Activated T-cell treated with anti-CD3 and anti-CD28 coated beads, Interleukin-2, amount 50 U/mL, for 72 hours (primary cell): ENCODE measurements around the gene SYCE1. TPM values are rescaled to one million over a fixed set of nuclear protein-coding genes. Genes with fewer than 3 reads are reported as not detected.
"Not testable (repeated sequence)": the region's sequence is repeated elsewhere in the genome, so short reads cannot be mapped to it uniquely, and the experiment has no call there.

ENCODE experiments used
- ATAC-seq, 2 donors: fragments of 150-1000 bp; cut with Tn5 transposase; replicated peaks in 1 of 2; 2 replicates each; pipeline ENCODE4 v1.10.0; 2021; ENCODE audit warnings: moderate library complexity in 2 of 2, mild to moderate bottlenecking in 1 of 2
- DNase-seq, 2 donors: peaks; one replicate each; pipeline ENCODE4 v3.0.0; 2021 to 2022; ENCODE audit warnings: mixed read lengths in 1 of 2
- H3K27ac Mint-ChIP-seq: one replicate; pipeline ENCODE4 v1.8.0; 2022; ENCODE audit warnings: mild to moderate bottlenecking, moderate library complexity, mixed read lengths
- H3K27me3 Mint-ChIP-seq: one replicate; pipeline ENCODE4 v1.8.0; 2022; ENCODE audit warnings: low read depth, mixed read lengths
- H3K36me3 Mint-ChIP-seq, 2 donors: one replicate each; pipeline ENCODE4 v1.8.0; 2022; ENCODE audit warnings: mixed read lengths in 2 of 2, mild to moderate bottlenecking in 1 of 2; ENCODE audit not compliant: insufficient read depth in 2 of 2
- H3K4me1 Mint-ChIP-seq: one replicate; pipeline ENCODE4 v1.8.0; 2022; ENCODE audit warnings: low read depth, mixed read lengths
- H3K4me3 Mint-ChIP-seq, 2 donors: one replicate each; pipeline ENCODE4 v1.8.0; 2022; ENCODE audit warnings: mild to moderate bottlenecking in 2 of 2, mixed read lengths in 2 of 2, moderate library complexity in 2 of 2
- H3K9me3 Mint-ChIP-seq, 2 donors: one replicate each; pipeline ENCODE4 v1.8.0; 2022; ENCODE audit warnings: mixed read lengths in 2 of 2
- total RNA-seq, 2 donors: library from RNA; stranded (reverse); gene quantifications; one replicate each; pipeline ENCODE4 v1.2.3, GENCODE V29; 2022

The SYCE1 gene, protein sequence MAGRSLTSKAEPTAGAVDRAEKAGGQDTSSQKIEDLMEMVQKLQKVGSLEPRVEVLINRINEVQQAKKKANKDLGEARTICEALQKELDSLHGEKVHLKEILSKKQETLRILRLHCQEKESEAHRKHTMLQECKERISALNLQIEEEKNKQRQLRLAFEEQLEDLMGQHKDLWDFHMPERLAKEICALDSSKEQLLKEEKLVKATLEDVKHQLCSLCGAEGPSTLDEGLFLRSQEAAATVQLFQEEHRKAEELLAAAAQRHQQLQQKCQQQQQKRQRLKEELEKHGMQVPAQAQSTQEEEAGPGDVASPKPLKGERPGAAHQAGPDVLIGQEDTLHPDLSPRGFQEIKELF
- 1 to 10 TPM in 1 of 2 donors, under 1 TPM in 1; 0.37 to 3.2 TPM for total RNA-seq

DNA sequence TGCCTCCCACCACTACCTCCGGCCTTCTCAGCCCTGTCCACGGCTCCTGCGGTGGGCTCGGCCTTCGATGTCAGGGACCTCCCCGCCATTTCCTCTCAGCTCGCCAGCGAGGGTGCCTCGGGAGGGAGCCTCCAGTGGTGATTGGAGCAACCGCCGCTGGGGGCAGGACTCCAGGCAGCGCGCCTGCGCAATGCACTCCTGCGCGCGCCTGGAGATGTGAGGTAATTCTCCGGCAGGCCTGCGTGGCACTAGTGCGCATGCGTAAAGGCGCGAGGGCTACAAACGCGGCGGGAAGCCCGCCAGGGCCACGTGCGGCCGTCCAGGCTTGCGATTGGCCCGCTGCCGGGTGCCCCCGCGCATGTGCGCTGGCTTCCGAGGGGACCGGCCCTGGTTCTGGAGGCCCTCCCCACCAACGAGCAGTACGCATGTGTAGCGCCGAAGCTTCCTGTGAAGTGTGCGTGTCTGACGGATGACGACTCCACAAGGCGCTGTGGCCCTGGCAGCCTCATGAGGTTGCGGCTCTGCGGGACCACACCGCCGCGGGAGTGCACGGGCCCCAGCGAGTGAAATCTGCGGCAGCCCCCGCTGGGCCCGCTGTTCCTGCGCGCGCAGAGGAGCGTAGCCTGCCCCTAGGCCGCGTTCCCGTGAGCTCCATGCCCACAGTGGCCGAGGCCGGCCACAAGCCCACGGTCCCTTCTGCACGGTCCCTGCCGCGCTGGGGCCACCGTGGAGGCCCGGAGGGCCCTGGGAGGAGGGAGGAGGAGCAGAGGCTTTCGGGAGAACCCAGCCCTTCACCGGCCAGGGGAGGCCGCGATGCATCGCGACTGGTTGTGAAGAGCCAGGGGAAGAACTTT, at the start of gene SYCE1:
TSS of gene SYCE1 (minus strand) at position 143 of the 854 bp plus-strand sequence. CDS start at position 89, 54 bp downstream.
- H3K4me1 Mint-ChIP-seq, result no peaks in the 10 kb centered on the region
- H3K27ac Mint-ChIP-seq, result no peak within 1 kb of the TSS
- peaks cover 25% of the 10 kb centered on the region for H3K27me3 Mint-ChIP-seq
- no peaks in the 10 kb centered on the region for H3K9me3 Mint-ChIP-seq
- H3K4me3 Mint-ChIP-seq, result peak within 1 kb of the TSS in 1 of 2 donors; percentile 34
- peak in 1 of 2 donors; percentile 65 for ATAC-seq
- peaks cover 1 to 2% of the 10 kb centered on the region in 2 donors for H3K36me3 Mint-ChIP-seq
- DNase-seq, result peak; percentile 3 to 45

DNA sequence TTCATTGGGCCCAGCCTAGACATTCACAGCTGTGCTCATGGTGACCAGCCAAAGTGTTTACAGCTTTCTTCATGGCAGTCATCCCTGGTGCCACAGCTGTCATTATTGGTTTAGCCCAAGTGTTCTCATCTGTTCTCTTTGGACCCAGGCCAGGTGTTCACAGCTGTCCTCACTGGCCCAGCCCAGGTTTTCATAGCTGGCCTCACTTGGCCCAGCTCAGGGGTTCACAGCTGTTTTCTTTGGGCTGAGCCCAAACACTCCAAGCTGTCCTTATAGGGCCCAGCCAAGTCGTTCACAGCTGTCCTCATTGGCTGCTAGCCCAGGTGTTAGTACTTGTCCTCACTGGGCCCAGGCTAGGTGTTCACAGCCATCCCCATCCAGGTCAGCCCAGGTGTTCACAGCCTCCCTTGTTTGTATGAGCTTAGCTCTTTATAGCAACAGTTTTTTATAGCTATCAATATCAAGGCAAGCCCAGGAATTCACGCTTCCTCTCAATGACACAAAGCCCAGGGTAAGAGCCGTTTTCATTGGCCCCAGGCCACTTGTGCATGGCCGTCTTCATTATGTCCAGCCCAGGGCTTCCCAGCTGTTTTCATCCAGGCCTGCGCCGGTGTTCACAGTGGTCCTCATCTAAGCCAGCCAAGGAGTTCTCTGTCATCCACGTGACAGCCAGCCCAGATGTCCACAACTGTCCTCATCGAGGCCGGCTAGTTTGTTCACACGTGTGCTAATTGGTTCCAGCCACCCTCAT, 49.6 kb upstream of the SYCE1 start:
- peaks cover 38% of the 10 kb centered on the region for H3K27me3 Mint-ChIP-seq
- DNase-seq, result no peak
- H3K27ac Mint-ChIP-seq, result no peak overlapping the region
- no peaks in the 10 kb centered on the region for H3K9me3 Mint-ChIP-seq
- no peaks in the 10 kb centered on the region for H3K4me1 Mint-ChIP-seq
- no peak overlapping the region for H3K4me3 Mint-ChIP-seq
- no peak for ATAC-seq
- peaks cover 0 to 4% of the 10 kb centered on the region in 2 donors for H3K36me3 Mint-ChIP-seq

DNA sequence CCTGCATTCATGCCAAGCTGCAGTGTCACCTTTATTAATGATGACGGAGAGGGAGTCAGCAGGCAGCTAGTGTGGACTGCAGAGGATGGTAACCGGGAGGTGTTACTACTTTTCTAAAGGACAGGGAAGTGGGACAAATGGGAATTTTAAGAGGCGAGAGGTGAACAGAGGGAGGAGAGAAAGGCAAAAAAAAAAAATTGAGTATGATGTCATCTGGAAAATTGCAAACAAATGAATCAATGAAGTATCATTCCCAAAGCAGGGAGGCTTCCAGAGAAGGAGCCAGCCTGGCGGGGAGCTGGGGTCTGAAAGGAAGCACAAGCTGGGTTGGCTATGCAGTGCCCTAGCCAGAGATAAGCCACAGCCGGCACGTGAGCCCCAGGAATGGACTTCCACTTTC, 48.3 kb upstream of the SYCE1 start:
- Mint-ChIP-seq H3K4me3 (no peak overlapping the region), H3K27me3 (peaks cover 38% of the 10 kb centered on the region), H3K27ac (no peak overlapping the region), H3K36me3 (peaks cover 0 to 6% of the 10 kb centered on the region in 2 donors), H3K9me3 (no peaks in the 10 kb centered on the region), H3K4me1 (no peaks in the 10 kb centered on the region)
- DNase-seq, result no peak
- no peak for ATAC-seq

DNA sequence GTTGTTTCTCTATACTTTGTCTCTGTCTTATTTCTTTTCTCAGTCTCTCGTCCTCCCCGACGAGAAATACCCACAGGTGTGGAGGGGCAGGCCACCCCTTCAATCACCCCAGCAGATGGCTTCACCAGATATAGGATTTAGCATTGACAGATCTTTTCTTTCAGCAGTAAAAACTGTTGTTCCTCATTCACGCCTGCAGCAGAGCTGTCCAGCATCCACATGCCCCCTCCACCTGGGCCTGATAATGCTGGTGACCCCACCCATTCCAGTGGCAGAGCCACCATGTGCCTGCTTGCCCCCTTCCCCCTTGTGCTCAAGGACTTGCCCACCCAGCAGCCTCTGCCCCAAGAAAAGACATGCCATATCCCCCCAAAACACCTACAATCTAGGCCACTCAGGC, 45.7 kb upstream of the SYCE1 start:
- Mint-ChIP-seq H3K4me3 (no peak overlapping the region), H3K4me1 (no peaks in the 10 kb centered on the region), H3K27me3 (peaks cover 57% of the 10 kb centered on the region), H3K36me3 (peaks cover 0 to 6% of the 10 kb centered on the region in 2 donors), H3K27ac (no peak overlapping the region), H3K9me3 (no peaks in the 10 kb centered on the region)
- no peak for ATAC-seq
- DNase-seq, result no peak

DNA sequence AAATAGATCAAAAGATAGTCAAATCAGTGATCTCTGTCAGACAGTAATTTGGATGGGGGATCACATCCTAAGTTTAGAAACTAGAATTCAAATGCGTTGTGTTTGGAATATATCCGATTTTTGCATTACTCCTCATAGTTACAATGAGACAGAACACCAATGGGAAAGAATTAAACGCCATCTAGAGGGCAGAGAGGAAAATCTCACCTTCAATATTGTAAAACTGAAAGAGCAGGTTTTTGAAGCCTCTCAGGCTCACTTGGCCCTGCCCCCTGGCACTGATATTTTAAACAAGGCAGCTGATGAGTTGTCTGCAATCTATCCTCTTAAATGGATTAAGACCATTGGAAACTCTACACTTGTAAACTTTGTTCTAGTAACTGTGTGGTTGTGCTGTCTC, 43.5 kb upstream of the SYCE1 start:
- peaks cover 73% of the 10 kb centered on the region for H3K27me3 Mint-ChIP-seq

DNA sequence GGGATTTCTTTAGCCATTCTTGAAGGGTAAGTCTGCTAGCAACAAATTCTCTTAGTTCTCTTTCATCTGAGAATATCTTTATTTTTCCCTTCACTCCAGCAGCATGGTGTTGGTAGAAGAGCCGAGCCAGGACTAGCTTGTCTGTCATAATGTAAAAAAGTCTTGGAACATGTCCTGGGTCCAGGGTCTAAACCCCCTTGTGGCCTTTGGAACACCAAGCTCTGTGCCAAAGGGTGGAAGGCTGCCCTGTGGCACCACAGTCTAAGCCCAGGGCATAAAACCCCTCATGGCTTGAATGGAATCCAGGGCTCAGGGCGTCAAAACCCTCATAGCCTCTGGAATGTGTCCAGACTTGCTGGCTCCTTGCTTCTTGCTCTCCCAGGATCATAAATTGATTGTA, 38.1 kb upstream of the SYCE1 start:
- not testable (repeated sequence) for DNase-seq, H3K27ac Mint-ChIP-seq, H3K36me3 Mint-ChIP-seq, H3K4me3 Mint-ChIP-seq, H3K9me3 Mint-ChIP-seq, H3K4me1 Mint-ChIP-seq, ATAC-seq
- H3K27me3 Mint-ChIP-seq, result peaks cover 68% of the 10 kb centered on the region

More for the DNA sequence above, 43.5 kb upstream of the SYCE1 start:
- Mint-ChIP-seq H3K4me3 (no peak overlapping the region), H3K27ac (no peak overlapping the region), H3K4me1 (no peaks in the 10 kb centered on the region), H3K36me3 (peaks cover 0 to 6% of the 10 kb centered on the region in 2 donors), H3K9me3 (no peaks in the 10 kb centered on the region)
- ATAC-seq, result no peak
- no peak for DNase-seq

DNA sequence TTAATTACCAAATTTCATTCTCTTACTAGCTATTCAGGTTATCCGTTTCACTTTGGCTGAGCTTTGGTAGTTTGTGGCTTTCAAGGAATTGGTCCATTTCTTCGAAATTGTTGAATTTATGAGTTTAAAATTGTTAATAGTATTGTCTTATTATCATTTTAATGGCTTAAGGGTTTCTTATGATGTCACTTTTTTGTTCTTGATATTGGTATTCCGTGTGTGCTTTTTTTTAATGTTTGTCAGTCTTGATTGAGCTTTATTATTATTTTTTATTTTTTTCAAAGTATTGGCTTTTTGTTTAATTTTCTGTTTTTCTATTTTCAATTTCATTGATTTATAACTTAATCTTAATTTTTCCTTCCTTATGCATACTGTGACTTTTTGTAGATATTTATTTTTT, 35.3 kb upstream of the SYCE1 start:
- no peak for ATAC-seq
- Mint-ChIP-seq H3K4me1 (no peaks in the 10 kb centered on the region), H3K36me3 (no peaks in the 10 kb centered on the region), H3K4me3 (no peak overlapping the region), H3K27me3 (peaks cover 72% of the 10 kb centered on the region), H3K9me3 (no peaks in the 10 kb centered on the region), H3K27ac (no peak overlapping the region)
- no peak for DNase-seq

DNA sequence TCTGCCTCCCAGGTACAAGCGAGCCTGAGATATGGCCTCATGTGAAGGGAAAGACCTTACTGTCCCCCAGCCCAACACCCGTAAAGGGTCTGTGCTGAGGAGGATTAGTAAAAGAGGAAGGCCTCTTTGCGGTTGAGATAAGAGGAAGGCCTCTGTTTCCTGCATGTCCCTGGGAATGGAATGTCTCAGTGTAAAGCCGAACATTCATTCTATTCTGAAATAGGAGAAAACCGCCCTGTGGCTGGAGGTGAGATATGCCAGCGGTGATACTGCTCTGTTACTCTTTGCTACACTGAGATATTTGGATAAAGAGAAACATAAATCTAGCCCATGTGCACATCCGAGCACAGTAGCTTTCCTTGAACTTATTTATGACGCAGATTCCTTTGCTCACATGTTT, 34.5 kb upstream of the SYCE1 start:
- H3K4me3 Mint-ChIP-seq, H3K4me1 Mint-ChIP-seq, H3K36me3 Mint-ChIP-seq, H3K27ac Mint-ChIP-seq, DNase-seq, H3K9me3 Mint-ChIP-seq, ATAC-seq: not testable (repeated sequence)
- H3K27me3 Mint-ChIP-seq, result peaks cover 67% of the 10 kb centered on the region

DNA sequence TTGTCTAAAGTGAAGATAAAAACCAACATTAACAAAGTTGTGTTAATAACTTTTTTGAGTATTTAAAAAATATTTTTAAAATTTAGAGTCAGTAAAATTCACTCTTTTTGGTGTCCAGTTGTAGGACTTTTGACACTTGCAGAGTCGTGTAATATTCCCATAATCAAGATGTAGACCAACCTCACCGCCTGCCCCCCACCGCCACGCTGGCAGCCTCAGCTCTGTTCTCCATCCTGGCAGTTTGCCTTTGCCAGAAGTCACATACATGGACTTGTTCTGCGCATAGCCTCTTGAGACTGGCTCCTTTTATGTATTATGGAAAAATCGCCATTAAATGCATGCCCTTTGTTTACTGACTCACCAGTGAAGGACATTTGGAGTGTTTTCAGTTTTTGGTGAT, 27.3 kb upstream of the SYCE1 start:
- Mint-ChIP-seq H3K9me3 (no peaks in the 10 kb centered on the region), H3K4me3 (no peak overlapping the region), H3K4me1 (no peaks in the 10 kb centered on the region), H3K36me3 (no peaks in the 10 kb centered on the region), H3K27me3 (peaks cover 49% of the 10 kb centered on the region), H3K27ac (no peak overlapping the region)
- DNase-seq (no peak), ATAC-seq (no peak)

DNA sequence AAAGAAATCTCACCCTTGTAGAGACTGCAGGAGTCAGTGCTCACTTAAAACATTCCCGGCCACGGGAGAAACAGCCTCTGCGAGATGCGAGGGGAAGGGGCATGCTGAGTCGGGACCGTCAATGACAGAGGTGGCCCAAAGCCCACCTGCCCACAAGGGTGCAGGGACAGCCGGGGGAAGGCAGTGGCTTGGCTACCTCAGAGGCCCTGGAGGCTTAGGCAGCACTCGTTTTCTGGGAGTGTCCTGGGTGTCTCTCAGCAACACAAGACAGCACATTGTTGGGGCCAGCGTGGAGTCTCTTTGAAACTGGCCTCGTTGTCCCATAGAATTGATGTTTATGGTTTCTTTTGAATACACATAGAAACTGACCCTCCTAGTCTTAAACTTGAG, 25.6 kb upstream of the SYCE1 start:
- no peaks in the 10 kb centered on the region for H3K9me3 Mint-ChIP-seq
- no peaks in the 10 kb centered on the region for H3K4me1 Mint-ChIP-seq
- peaks cover 37% of the 10 kb centered on the region for H3K27me3 Mint-ChIP-seq
- H3K4me3 Mint-ChIP-seq, result no peak overlapping the region
- no peaks in the 10 kb centered on the region for H3K36me3 Mint-ChIP-seq
- DNase-seq (no peak), ATAC-seq (no peak)
- H3K27ac Mint-ChIP-seq, result no peak overlapping the region

DNA sequence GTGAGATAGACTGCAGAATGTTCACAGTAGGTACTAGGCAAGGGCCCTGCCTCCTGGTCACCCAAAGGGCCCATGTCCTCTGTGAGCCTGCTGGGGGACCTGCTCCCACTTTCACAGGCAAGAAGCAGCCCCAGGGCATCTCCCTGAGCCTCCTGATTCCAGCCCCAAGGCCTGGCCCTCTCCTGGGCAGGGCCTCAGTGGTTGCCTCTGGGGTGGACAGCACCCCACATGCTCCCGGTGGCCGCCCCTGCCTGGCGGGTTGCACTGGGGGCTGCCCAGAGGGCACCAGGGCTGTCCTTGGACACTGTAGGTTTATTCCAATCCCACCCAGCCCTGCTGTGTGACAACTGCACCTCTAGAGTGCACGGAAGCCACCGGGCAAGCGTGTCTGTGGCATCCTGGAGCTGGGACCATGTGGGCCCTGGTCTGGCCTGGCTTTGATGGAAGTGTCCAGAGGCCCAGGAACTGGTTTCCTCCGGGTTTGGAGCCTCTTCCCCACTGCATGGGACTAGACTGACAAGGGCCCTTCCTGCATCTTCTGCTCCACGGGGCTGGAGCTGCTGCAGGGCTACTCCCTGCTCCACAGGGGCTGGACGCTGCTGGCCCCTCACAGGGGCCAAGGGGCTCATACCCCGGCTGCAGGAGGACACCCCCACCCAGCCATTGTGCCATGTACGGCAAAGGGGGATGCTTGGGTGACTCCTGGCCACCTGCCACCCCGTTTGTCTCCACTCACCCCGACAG, 25.0 kb upstream of the SYCE1 start:
- H3K4me3 Mint-ChIP-seq, result no peak overlapping the region
- H3K27ac Mint-ChIP-seq, result no peak overlapping the region
- H3K9me3 Mint-ChIP-seq, result no peaks in the 10 kb centered on the region
- no peaks in the 10 kb centered on the region for H3K36me3 Mint-ChIP-seq
- peaks cover 34% of the 10 kb centered on the region for H3K27me3 Mint-ChIP-seq
- no peaks in the 10 kb centered on the region for H3K4me1 Mint-ChIP-seq
- DNase-seq (no peak), ATAC-seq (no peak)

DNA sequence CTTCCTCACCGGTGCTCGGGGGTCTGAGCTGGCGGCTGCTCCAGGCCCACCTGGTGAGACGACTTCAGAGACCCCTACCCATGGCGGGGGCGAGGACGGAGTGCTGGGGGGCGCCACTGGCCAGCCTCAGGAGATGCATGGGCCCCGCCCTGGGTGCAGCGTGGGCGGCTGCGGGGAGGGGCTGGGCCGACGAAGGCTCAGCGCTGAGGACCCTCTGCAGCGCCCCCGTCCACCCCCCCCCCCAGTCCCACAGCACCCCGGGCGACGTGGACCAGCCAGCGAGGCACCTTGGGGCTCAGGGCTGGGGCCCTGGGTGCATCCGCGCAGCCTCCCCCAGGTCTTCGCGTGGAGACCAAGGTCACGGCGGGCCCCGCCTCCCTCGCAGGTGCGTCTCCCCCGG, 11.7 kb upstream of the SYCE1 start:
- H3K27me3 Mint-ChIP-seq, H3K27ac Mint-ChIP-seq, DNase-seq, ATAC-seq, H3K4me1 Mint-ChIP-seq, H3K36me3 Mint-ChIP-seq, H3K4me3 Mint-ChIP-seq: not testable (repeated sequence)
- H3K9me3 Mint-ChIP-seq, result peaks cover 8 to 11% of the 10 kb centered on the region in 2 donors
